ENCODE measurements around the gene TIMM17B. TPM values are rescaled to one million over a fixed set of nuclear protein-coding genes. Genes with fewer than 3 reads are reported as not detected.

TIMM17B gene
- total RNA-seq, 1 experiment from 2014 or later, result 89.7 TPM

DNA sequence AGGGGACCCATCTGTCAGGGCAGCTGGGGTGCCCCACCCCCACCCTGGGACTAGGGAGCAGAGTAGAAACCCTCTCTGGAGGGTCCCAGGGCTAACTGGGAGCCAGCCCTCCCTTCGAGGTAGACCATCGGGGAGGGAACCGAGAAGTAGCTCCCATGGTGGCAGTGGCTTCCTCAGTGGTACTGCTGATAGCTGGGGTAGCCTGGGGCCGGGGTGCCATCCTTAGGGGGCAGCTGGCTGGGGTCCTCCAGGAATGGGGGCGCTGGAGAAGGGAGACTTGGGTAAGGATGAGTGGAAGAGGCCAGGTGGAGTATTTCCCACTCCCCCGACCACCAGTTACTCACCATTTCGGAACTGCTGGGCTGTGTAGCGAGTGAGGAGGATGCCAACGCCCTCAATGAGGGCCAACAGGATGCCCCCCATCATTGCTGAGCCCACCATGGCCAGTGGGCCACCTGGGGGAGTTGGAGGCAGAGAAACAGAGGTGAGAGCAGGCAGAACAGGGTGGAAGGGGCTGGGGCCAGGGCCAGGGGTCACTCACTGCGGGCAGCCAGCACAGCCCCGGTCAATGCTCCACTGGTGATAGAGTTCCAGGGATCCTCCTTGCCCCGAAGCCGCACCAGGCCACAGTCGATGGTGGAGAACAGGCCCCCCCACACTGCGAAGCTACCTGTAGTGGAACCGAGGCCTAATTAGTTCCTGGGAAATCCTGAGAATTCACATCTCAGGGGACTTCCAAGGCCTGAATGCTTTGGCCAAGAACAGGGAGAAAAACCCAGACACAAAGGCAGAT is 3.8 kb downstream of the TIMM17B start:
- no peak overlapping the region for H4K8ac ChIP-seq (replicated peaks; ENCODE audit: insufficient read length, low read depth, low read length)
- peaks cover 3% of the 10 kb centered on the region for H3K79me1 ChIP-seq (ENCODE audit: insufficient read depth, low read depth, low read length, poor library complexity, severe bottlenecking)
- no peak for DNase-seq
- H3K9ac ChIP-seq (ENCODE audit: extremely low read depth, insufficient read length, low read length), result no peak overlapping the region
- H2BK120ac ChIP-seq (ENCODE audit: low read depth, low read length, poor library complexity, severe bottlenecking), result no peak overlapping the region
- no peaks in the 10 kb centered on the region; the same call in 1 of the 2 replicates for H3K4me1 ChIP-seq (ENCODE audit: insufficient read depth, low read length)
- Mint-ChIP-seq H3K36me3 (ENCODE audit: insufficient read depth in 1 of 3, low read depth in 3 of 3) (peaks cover 25 to 35% (median 26%) of the 10 kb centered on the region in 3 experiments), H3K4me1 (peaks cover 10 to 18% of the 10 kb centered on the region in 2 experiments), H3K27ac (no peak overlapping the region; a peak in 1 of 7 replicates), H3K27me3 (ENCODE audit: low read depth) (peaks cover 8% of the 10 kb centered on the region), H3K4me3 (no peak overlapping the region), H3K9me3 (peaks cover 74 to 79% of the 10 kb centered on the region in 2 experiments)
- H2BK15ac ChIP-seq (ENCODE audit: low read depth, low read length), result no peak overlapping the region
- no peaks in the 10 kb centered on the region for H3K9me3 ChIP-seq (ENCODE audit: control insufficient read depth, low read depth, low read length)
- no peak overlapping the region for H3K4me2 ChIP-seq (ENCODE audit: insufficient read depth, insufficient read length, low read length)
- WGBS (ENCODE audit: extremely low coverage, insufficient read length, low lambda C conversion rate), result no CpG with 5 or more reads among the region's 16 CpGs
- no peak overlapping the region for H4K5ac ChIP-seq (ENCODE audit: insufficient read length, low read depth, low read length)
- no peaks in the 10 kb centered on the region; the same call in 1 of the 2 replicates for H3K79me2 ChIP-seq (ENCODE audit: insufficient read depth, low read length)
- H3K27me3 ChIP-seq (ENCODE audit: insufficient read depth, low read length), result no peaks in the 10 kb centered on the region
- TF ChIP-seq, protein P1, sequence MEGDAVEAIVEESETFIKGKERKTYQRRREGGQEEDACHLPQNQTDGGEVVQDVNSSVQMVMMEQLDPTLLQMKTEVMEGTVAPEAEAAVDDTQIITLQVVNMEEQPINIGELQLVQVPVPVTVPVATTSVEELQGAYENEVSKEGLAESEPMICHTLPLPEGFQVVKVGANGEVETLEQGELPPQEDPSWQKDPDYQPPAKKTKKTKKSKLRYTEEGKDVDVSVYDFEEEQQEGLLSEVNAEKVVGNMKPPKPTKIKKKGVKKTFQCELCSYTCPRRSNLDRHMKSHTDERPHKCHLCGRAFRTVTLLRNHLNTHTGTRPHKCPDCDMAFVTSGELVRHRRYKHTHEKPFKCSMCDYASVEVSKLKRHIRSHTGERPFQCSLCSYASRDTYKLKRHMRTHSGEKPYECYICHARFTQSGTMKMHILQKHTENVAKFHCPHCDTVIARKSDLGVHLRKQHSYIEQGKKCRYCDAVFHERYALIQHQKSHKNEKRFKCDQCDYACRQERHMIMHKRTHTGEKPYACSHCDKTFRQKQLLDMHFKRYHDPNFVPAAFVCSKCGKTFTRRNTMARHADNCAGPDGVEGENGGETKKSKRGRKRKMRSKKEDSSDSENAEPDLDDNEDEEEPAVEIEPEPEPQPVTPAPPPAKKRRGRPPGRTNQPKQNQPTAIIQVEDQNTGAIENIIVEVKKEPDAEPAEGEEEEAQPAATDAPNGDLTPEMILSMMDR (conservative IDR thresholded peaks at IDR 0.05), result no peak
- H3K23me2 ChIP-seq (ENCODE audit: insufficient read length, low read depth, low read length, poor library complexity, severe bottlenecking), result peaks cover 10% of the 10 kb centered on the region
- no peak overlapping the region for H3K18ac ChIP-seq (ENCODE audit: insufficient read length, low read depth, low read length)
- H3K23ac ChIP-seq (ENCODE audit: insufficient read length, low read depth, low read length), result no peak overlapping the region
- no peak overlapping the region for H2AK5ac ChIP-seq (ENCODE audit: insufficient read length, low read length)
- H2BK12ac ChIP-seq (ENCODE audit: insufficient read length, low read depth, low read length), result no peak overlapping the region
- H4K91ac ChIP-seq (ENCODE audit: insufficient read length, low read depth, low read length), result no peak overlapping the region
- H3K27ac ChIP-seq (ENCODE audit: insufficient read length, low read depth, low read length), result no peak overlapping the region
- H4K20me1 ChIP-seq (ENCODE audit: control insufficient read depth, insufficient read depth, insufficient read length), result no peaks in the 10 kb centered on the region
- no peak overlapping the region for H3K4ac ChIP-seq (ENCODE audit: low read depth, low read length)
- no peak overlapping the region for H3K56ac ChIP-seq (ENCODE audit: insufficient read length, low read depth, low read length)
- no peak overlapping the region for H3K14ac ChIP-seq (ENCODE audit: insufficient read depth, low read length)
- no peak overlapping the region for H2BK5ac ChIP-seq (ENCODE audit: insufficient read length, low read length)
- H2AFZ ChIP-seq (ENCODE audit: low read length), result no peak overlapping the region
- H2BK20ac ChIP-seq (ENCODE audit: low read depth, low read length, poor library complexity, severe bottlenecking), result no peak overlapping the region
- H3T11ph ChIP-seq (ENCODE audit: low read length), result no peak overlapping the region
